Omental fat pad (tissue), 4 donors: ENCODE data around the gene SELENOV. TPM values are rescaled to one million over a fixed set of nuclear protein-coding genes. Genes with fewer than 3 reads are reported as not detected.

Experiments
- ATAC-seq: fragments of 150-250 bp; one replicate; pipeline ENCODE4 v1.9.1; 2016; ENCODE audit warnings: mild to moderate bottlenecking, moderate library complexity; ENCODE audit not compliant: low FRiP score
- DNase-seq: peaks from one replicate; pipeline ENCODE4 v3.0.0-alpha.2; 2019; ENCODE audit warnings: low spot score
- total RNA-seq, 4 donors: library from RNA; depleted of rRNA; stranded (reverse); fragments of >200 nt; gene quantifications; one replicate each; pipeline ENCODE4 v1.1.0, GENCODE V29; 2016
- TF ChIP-seq, protein P1 (sequence below), 3 donors: fragments of 450-650 bp; IDR thresholded peaks; one replicate each; pipeline ENCODE4 v1.5.1; 2016 to 2017; ENCODE audit warnings: antibody characterized with exemption in 3 of 3, mild to moderate bottlenecking in 3 of 3, moderate library complexity in 2 of 3

Gene SELENOV
- total RNA-seq, 4 donors from 2014 or later, result not detected

DNA sequence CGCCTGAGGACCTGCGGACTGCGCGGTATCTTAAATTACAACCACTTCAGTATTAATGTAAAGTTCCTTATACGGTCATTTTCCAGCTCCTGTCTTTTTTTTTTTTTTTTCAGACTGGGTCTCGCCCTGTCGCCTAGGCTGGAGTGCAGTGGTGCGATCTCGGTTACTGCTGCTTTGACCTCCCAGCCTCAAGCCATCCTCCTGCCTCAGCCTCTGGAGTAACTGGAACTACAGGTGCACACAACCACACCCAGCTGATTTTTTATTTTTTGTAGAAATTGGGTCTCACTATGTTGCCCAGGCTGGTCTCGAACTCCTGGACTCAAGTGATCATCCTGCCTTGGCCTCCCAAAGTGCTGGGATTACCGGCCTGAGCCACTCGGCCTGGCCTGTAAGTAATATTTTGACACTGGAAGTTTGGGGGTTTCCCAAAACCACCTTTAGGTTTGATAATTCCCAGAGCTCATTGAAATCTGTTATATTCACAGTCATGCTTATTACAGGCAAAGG is 18.1 kb downstream of the SELENOV start:
- TF ChIP-seq, protein P1, sequence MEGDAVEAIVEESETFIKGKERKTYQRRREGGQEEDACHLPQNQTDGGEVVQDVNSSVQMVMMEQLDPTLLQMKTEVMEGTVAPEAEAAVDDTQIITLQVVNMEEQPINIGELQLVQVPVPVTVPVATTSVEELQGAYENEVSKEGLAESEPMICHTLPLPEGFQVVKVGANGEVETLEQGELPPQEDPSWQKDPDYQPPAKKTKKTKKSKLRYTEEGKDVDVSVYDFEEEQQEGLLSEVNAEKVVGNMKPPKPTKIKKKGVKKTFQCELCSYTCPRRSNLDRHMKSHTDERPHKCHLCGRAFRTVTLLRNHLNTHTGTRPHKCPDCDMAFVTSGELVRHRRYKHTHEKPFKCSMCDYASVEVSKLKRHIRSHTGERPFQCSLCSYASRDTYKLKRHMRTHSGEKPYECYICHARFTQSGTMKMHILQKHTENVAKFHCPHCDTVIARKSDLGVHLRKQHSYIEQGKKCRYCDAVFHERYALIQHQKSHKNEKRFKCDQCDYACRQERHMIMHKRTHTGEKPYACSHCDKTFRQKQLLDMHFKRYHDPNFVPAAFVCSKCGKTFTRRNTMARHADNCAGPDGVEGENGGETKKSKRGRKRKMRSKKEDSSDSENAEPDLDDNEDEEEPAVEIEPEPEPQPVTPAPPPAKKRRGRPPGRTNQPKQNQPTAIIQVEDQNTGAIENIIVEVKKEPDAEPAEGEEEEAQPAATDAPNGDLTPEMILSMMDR (IDR thresholded peaks at IDR 0.05), result no peak
- DNase-seq (no peak), ATAC-seq (no peak)

DNA sequence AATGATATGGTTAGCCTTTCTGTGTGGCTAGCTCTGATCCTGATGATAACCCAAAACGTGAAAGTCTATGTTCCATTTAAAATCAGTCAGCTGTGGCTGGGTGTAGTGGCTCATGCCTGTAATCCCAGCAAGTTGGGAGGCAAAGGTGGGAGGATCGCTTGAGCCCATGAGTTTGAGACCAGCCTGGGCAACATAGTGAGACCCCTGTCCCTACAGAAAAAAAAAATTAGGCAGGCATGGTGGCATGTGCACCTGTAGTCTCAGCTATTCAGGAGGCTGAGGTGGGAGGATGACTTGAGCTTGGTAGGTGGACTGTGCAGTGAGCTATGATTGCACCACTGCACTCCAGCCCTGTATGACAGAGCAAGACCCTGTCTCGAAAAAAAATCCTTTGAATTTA is 18.9 kb downstream of the SELENOV start:
- ATAC-seq, result no peak
- TF ChIP-seq, protein P1 (IDR thresholded peaks at IDR 0.05), result no peak
- DNase-seq, result no peak

DNA sequence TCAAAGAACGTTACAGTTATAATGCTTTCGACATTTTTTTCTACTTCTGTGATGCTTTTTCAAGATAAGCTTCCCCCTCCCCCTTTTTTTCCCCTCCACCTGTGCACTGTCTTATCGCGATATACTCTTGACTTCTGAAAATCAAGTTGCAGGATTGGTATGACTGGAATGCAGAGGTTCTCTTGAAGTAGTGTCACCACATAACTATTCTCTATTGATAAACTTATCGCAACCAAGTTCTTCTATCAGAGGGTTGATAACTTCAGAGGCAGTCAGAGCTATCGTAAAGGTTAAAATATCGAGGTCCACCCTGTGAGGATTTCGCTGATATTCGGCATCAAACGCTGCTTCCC is 24.2 kb downstream of the SELENOV start:
- TF ChIP-seq, protein P1 (IDR thresholded peaks at IDR 0.05), result no peak
- ATAC-seq (no peak), DNase-seq (no peak)

DNA sequence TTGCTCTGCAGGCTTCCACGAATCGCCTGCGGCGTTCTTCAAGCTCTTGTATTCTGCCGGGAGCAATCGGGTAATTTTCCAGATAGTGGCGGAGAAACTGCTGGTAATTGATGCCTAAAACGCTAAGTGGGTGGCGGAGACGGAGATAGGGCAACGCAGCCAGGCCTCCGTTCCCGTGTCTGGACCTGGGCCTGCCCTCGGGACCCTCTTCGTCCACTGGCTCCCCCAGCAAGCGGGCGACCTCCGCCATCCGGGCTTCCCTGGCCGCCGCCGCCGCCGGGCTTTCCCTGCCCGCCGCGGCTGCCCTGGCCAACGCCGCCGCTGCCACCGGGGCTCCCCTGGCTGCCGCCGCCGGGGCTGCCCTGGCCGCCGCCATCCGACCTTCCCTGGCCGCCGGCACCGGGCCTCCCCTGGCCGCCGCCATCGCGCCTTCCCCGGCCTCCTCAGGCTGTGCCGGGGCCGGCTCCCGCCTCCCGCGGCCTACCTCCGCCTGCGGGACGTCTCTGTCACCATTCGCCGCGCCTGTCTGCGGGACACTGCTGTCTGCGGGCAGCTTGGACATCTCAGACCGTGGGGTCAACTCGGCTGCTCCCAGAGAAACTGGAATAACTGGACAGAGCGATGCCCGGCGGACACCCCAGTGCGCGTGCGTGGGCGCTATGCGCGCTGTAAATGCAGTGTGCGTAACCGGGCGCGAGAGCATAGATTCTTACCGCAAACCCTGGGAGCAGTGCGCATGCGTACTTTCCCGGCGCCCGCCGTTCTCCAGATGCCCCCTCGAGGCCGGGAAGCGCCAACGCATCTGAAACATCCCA is 24.8 kb downstream of the SELENOV start, which contains the start of gene EID2:
EID2 (minus strand) TSS at position 644 of the 815 bp plus-strand sequence; CDS start at position 562, 82 bp downstream.
- DNase-seq (peak; percentile 88), ATAC-seq (peak; percentile 98)
- TF ChIP-seq, protein P1 (IDR thresholded peaks at IDR 0.05), result peak in 1 of 3 donors; percentile 60

DNA sequence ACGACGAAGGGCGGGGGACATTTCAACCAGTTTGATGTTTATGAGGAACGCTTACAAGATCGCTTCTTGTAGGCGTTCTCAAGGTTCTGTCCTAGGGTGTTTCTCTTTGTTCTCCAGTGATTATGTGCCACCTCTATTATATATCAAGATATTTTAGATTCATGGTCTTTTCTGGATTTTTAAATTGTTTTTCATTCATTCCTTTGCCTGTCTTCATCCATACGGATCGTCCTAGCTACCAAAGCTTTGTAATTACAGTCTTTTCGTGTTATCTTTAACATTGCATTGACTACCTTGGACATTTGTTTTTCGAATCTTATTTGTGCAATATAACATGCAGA is 25.4 kb downstream of the SELENOV start:
- ATAC-seq (no peak), DNase-seq (no peak)
- TF ChIP-seq, protein P1 (IDR thresholded peaks at IDR 0.05), result no peak

DNA sequence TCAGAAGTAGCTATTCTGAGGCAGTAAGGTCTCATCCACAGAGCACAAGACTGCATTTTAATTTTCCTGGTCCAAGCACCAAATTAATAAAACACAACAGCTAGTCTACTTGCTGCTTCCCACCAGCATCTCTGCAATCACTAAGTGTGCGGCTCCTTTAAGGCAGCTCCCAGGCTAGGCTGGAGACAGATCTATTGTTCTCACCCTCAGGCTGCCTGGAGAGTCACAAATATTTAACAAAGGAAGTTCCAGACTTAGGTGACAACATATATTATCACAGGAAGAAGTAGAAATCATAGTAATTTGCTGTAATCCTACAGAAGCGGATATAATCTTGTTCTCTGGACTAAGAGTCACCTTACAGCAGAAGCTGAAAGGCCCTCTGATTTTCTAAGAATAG is 27.3 kb downstream of the SELENOV start:
- no peak for ATAC-seq
- TF ChIP-seq, protein P1 (IDR thresholded peaks at IDR 0.05), result no peak
- DNase-seq, result no peak

DNA sequence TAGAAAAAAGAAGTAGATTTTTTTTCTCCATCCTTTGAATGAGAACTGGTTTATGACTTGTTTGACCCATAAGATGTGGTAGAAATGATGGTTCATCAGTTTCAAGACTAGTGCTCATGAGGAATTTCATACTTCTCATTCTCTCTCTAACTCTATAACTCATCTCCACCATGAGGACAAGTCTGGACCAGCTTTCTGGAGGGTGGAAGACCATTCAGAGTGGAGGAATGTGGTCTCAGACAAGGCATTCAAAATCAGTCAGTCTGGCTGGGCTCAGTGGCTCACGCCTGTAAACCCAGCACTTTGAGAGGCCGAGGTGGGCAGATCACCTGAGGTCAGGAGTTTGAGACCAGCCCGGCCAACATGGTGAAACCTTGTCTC is 28.5 kb downstream of the SELENOV start:
- TF ChIP-seq, protein P1 (IDR thresholded peaks at IDR 0.05), result no peak
- ATAC-seq (no peak), DNase-seq (no peak)
